C1 segment of cervical spinal cord (tissue), 14 donors: ENCODE results near the gene TEX44.
"Not testable (repeated sequence)": the region's sequence is repeated elsewhere in the genome, so short reads cannot be mapped to it uniquely, and the experiment has no call there.

Experiments used
- DNase-seq, 14 donors: peaks; one replicate each; lab custom pipeline; 2025; lab: John Stamatoyannopoulos, UW

TEX44 gene

DNA sequence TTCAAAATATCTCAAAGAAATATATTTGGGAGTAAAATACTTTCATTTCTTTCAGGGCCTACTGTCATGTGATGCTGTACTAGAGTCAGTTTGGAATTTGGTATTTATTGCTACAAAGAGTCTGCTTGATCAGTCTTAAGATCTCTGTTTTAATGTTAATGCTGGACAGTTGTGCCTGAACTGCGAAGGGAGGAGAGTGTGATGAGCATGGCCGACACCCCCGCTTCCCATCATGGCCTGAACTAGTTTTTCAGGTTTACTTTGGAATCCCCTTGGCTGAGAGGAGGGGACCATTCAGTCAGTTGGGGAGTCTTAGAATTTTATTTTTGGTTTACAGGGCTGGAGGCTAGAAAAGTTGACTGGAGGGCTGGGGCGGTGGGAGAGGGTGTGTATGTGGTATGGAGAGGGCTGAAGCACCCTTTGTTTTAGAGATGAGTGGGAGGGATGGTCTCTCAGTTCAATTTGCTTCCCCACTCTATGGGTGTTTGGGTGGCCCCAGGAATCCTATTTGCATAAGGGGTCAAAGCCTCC lies 20.9 kb upstream of the TEX44 start:
- DNase-seq, result no peak

DNA sequence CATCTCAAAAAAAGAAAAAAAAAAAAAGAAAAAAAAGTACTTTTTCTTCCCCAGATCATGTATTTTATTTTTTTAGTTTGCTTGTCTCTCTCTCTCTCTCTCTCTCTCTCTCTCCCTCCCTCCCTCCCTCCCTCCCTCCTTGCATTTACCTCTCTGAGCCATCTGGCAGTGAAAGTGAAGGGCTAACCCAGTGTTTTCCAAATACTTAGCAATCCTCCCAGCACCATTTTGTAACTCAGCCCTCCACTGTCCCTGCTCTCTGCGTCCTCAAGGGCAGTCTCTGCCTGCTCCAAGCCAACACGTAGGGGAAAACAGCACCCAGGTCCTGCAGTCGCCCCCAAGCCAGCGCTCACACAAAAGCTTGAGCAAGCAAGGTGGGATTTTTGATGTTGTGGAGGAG lies 19.6 kb upstream of the TEX44 start:
- DNase-seq, result no peak

DNA sequence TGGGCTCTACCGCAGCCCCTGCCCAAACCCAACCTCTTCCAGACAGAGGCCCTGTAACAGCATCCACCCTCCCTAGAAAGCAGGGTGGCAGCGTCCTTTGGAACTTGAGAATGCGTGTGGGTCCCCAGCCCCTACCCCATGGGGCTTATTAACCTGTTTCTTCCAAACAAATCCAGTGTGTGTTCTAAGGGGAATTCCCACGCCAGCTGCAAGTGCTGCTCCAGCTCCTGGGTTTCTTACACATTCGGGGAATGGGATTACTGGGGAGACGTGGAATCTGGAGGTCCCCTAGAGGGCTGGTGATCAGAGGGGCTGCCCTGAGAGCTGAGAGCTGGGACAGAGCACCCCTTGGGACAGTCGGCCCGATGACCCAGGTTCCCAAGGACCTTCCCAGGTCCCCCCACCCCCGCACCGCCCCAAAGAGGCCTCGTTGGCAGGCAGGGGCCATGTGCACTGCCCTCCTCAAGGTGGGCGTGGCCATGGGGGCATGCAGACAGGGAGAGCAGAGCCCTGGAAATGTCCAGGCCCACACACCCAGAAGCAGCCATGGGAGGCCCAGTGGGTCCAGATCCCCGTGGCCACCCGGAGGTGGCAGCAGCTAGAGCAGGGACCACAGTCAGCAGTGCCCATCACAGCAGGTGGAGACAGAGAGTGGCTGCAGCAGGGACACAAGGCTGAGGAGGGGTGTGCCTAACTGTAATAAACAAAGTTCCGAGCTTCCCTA lies 18.8 kb upstream of the TEX44 start:
- no peak for DNase-seq

DNA sequence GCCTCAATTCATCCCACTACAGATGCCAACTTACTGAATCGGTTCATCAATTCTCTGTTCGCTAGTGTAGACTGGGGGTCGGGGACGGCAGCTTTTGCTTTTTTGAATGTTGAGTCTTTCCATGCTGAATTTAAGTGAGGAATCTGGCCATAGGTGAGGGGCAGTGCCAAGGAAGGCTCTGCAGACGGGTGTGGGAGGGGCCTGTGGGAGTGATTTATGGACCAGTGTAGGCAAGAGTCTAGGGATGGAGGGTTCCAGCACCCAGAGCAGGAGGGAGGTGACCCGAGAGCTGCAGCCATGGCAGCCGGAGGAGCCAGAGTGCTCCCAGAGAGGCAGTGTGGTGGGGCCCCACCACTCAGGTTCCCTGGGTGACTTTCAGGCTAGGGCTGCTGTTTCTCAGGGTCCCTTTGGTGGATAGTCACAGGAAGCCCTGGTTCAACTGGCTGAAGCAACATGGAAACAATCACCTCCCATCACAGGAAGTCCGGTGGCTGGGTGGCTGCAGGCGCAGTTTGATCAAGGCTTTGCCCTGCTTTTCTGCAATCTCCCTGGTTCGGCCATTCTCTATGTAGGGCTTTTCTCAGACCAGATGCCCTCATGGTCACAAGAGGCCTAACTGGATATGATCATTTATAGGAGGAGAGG lies 16.9 kb upstream of the TEX44 start:
- DNase-seq, result no peak

DNA sequence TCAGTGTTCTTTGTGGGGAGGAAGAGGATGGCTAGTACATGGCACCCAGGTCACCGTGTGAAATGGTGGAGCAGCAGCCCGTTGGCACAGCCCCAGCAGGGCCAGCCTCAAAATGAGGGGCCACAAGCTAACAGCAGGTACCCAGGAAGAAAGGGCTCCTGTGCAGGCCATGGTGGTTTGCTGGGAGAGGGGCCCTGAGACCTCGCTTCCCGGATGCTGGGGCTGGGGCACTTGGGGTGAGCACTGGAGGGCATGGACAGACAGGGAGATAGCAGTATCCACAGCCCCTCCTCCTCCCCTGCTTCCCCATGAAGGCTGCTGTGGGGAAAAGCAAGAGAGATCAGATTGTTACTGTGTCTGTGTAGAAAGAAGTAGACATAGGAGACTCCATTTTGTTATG lies 16.2 kb upstream of the TEX44 start:
- DNase-seq, result no peak

DNA sequence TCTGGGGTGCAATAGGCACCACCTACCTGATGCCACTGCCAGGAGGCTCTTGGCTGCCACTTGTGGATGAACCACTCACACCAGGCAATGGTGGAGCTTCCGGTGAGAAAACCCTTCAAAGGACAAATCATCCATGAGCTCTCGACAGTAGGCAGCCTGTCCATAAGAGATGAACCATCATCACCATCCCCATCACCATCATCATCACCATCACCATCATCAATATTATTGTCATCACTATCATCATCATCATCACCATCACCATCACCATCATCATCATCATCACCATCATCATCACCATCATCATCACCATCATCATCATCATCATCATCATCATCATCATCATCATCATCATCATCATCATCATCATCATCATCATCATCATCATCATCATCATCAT lies 14.0 kb upstream of the TEX44 start:
- not testable (repeated sequence) for DNase-seq

DNA sequence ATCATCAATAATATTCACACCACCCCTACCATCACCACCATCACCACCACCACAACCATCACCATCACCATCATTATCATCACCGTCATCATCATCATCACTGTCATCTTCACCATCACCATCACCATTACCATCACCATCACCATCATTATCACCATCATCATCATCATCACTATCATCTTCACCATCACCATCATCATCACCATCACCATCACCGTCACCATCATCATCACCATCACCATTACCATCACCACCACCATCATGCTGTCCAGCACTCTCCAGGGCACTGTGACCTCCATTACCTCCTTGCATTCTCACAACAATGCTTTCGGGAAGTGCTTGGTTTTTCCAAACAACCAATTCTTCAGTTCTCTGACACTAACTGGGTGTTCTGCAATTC lies 13.1 kb upstream of the TEX44 start:
- no peak for DNase-seq

DNA sequence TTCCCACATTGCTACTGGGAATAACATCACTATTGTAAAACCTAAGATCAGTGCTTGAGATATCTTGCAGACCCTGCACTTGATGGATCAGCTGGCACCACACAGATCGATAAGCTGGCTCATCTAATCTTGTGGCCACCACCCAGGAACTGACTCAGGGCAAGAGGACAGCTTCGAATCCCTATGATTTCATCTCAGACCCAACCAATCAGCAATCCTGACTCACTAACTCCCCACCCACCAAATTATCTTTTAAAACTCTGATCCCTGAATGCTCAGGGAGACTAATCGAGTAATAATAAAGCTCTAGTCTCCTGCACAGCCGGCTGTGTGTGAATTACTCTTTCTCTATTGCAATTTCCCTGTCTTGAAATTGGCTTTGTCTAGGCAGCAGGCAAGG lies 11.3 kb upstream of the TEX44 start:
- DNase-seq, result no peak

DNA sequence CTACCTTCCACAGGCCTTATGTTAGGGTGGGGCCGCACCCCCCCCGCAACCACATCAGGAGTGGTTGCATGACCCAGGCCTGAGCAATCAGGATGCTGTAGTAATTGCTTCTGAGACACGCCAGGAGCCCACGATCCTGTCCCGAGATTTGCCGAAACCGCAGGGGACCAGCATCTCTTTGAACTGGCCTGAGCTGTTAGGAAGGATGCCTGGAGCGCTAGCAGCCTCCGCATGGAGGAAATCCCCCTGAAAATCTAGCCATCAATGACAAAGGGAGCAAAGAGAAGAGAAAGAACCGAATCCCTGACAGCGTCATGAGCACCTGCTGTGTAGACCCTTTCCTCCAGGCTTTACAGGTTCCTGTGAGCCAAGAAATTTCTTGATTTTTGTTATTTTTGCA lies 8.7 kb upstream of the TEX44 start:
- no peak for DNase-seq

DNA sequence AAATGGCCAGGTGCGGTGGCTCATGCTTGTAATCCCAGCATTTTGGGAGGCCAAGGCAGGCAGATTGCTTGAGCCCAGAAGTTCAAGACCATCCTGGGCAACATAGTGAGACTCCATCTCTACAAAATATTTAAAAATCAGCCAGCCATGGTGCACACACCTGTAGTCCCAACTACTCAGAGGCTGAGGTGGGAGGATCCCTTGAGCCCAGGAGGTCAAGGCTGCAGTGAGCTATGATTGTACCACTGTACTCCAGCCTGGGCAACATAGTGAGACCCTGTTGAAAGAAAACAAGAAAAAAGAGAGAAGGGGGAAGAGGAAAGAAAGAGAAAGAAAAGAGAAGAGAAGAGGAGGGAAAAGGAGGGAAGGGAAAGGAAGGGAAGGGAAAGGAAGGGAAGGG lies 4.9 kb upstream of the TEX44 start:
- not testable (repeated sequence) for DNase-seq

DNA sequence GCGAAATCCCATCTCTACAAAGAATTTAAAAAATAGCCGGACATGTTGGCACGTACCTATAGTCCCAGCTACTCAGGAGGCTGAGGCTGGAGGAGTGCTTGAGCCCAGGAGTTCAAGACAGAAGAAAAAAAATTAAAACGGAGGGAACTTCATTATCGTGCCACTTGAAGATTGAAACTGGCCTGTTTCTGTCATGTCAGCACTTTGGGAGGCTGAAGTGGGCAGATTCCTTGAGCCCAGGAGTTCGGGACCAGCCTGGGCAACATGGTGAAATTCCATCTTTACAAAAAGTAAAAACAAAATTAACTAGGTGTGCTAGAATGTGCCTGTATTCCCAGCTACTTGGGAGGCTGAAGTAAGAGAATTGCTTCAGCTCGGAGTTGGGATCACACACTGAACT lies 3.0 kb upstream of the TEX44 start:
- DNase-seq, result no peak

DNA sequence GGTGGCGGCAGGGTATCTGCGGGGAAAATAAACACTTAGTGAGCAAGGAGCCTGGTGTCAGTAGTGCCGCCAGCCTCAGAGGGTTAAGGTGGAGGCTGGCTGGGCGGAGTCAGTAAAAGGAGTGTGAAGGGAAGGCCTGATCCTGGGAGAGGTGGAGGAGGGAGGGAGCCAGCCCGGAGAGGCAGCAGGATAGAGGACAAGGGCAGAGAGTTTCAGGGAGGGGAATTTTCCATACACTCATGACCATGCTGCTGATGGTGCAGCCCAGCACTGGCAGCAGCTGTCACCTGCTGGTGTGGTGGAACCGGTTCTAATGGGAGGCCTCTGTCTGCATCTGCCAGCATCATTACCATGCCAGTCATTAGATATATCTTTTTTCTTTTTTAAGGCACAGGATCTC lies 2.0 kb upstream of the TEX44 start:
- DNase-seq, result no peak

DNA sequence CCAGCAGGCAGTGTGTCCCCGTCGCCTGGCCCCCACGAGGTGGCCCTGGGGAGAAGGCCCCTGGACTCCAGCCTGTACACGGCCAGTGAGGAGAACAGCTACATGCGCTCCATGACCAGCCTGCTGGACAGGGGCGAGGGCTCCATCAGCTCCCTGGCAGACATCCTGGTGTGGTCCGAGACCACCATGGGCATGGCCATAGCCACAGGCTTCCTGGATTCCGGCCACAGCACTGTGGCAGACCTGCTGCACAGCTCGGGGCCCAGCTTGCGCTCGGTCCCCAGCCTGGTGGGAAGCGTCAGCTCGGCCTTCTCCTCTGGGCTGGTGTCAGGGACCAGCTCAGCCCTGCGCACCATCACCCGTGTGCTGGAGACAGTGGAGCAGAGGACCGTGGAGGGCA lies 1.0 kb downstream of the TEX44 start:
- DNase-seq, result no peak

DNA sequence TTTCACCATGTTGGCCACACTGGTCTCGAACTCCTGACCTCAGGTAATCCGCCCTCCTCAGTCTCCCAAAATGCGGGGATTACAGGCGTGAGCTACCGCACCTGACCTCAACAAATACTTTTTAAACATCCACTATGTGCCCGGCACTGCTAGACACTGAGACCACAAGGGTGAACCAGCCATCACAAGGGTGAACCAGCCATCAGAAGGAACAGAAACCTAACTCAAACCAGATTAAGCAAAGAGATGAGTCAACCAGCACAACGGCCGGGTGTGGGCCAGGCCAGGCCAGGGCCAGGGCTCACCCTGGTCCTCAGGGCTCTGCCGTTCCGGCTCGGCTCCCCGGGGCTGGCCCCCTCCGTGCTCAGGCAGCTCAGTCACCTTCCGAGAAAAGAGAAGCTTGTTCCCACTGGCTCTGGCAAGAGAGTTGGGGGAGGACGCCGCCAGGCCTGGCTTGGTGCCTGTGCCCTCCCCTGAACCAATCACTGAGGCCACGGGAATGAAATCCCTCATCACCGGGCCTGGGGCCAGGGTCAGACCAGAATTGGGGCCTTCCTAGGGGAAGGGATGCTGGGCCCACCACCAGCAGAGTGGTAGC lies 4.4 kb downstream of the TEX44 start:
- peak in 9 of 14 donors; percentile 33 to 93 (median 67) for DNase-seq

DNA sequence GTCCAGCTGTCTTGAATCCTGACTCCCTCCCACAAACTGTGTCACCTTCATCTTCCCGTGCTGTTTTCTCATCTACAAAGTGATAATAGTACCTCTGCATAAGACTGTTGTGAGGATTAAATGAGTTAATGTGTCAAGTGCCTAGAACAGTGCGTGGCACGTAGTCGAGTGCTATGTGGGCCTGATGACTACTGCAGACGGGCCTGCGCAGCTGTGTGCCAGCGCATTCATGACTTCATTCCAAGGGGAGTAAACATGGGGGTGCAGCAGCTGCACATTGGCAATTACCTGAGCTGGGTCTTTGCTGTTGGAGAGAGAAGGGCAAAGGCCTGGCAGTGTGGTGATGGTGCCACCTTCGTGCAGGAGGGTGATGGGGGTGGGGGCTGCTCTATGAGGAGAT lies 5.0 kb downstream of the TEX44 start:
- DNase-seq, result peak in 5 of 14 donors; percentile 45 to 74 (median 70)

DNA sequence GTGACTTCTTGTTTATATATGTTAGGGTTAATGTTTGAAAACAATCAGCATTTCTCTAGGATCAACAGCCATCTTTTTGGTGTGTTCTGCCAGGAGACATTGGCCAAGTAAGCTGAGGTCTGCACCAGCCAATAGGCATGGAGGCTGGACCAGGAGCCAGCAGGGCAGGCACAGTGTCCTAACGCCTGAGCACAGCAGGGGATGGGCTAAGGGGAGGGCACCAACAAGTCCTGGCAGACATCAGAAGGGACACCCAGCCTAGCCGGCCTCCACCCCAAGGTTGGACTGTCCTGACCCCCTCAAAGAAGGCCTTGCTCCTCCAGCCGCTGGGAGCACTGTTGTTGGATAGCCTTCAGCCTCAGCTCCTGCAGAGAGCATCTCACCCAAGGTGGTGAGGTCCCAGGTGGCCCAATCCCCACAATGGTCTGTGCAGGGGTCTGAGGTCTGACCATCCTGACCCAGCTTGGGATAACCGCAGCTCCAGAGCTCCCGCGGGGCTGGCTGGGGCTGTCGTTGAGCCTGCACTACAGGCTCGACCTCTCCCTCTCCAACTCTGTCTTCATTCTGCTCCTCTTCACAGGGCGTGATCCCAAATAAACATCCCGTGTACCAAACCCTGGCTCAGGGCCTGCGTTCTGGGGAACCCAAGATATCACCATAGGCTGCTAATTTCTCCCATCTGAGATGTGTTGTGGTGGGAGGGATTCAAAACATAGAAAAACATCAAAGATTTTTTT lies 8.1 kb downstream of the TEX44 start:
- peak in 1 of 14 donors; percentile 31 for DNase-seq

DNA sequence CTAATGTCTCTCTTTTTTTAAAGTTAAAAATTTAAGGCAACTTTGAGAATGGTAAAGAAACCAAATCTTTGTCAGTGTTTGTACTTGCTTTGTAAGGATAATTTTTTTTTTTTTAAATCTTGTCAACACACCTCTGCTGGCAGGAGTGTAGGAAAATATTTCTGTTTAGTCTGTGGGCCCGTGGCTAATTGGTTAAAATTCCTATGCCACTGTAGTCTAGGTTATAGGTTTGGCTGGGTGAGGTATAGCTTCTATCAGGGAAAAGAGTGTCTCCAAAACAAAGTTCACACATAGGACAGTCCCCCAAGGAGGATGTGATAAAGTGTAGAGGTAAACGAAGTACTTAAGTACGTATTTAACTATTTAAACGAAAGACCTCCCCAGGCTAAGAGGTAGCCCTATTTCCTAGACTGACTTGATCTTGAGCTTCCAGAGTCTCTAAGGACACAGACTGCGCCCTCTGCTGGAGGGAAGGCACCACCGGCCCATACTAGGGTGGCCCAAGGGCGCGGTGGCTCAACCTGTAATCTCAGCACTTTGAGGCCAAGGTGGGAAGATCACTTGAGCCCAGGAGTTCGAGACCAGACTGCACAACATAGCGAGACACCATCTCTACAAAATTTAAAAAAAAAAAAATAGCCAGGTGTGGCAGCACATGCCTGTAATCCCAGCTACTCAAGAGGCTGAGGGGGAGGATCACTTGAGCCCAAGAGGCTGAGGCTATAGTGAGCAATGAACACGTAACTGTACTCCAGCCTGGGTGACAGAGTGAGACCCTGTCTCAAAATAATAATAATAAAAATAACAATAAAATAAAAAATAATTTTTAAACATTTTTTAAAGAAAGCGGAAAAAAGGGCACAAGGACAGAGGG lies 8.9 kb downstream of the TEX44 start:
- DNase-seq, result peak in 10 of 14 donors; percentile 21 to 70 (median 58)

DNA sequence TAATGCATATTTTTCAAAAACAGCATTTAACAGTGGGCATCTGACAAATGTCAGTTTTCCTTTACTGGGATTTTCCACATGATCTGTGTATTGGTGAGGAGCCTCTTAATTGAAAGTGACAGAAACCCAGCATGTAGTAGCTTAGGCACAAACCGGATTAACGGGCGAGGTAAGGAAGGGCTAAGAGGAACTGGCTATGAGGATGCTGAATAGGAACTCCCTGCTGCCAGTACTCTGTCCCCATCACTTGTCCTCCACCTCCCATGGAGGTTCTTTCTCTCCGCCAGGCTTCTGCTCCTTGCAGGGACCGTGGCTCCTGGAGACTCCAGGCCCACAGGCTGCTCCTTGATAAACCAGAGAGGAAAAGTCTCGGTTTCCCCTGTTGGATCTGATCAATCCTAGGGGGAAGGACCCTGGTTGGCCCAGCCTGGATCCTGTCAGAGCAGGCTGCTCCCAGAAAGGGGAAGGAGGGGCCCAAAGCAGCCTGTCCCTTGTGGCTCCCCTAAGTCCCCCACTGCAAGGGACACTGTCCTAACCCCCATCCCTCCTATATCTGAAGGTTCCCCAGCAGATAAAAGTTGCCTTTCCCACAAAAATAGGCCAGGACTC lies 10.3 kb downstream of the TEX44 start:
- DNase-seq, result peak in 3 of 14 donors; percentile 23 to 50 (median 45)

DNA sequence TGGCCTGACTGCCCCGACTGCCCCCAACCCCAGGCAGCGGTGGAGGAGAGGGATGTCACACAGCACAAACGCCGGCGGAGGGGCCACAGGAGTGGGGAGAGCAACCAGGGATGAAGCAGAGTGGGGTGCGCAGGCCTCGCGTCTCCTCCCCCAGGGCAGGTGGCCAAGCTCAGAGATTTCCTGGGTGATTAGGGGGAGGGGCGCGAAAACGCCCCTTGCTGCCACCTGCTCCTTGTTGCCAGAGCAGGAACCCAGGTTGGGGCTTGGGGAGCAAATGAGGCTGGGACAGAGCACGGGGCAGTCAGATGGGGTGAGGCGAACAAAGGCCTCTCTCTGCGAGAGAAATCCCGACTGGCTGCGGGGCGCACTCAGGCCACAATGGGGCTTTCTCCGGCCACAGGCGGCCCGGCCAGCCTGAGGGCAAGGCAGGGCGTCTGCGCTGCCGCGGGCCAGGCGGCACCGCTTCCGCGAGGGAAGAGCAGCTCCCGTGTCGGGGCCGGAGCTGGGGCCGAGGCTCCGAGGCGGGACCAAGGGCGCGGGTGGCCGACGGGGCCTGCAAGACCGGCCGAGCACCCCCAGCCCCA lies 11.5 kb downstream of the TEX44 start:
- DNase-seq, result peak in 12 of 14 donors; percentile 84 to 98 (median 96)
